Right atrium auricular region (tissue), 2 donors: ENCODE data around the gene TBXT. TPM values are rescaled to one million over a fixed set of nuclear protein-coding genes. Genes with fewer than 3 reads are reported as not detected.

Experiments used
- DNase-seq: peaks from one replicate; pipeline ENCODE4 v3.0.0-alpha.2; 2019; ENCODE audit warnings: low spot score
- H3K27ac ChIP-seq, 2 donors: fragments of 200-600 bp; sonication (generic); 1 replicate in 1 of 2; 2 replicates in 1 of 2; pipeline ENCODE4 v1.5.1; 2016 to 2019
- H3K27me3 ChIP-seq, 2 donors: fragments of 200-600 bp; sonication (generic); one replicate each; pipeline versions ENCODE4 v1.5.1 to v1.6.0; 2017 to 2019
- H3K36me3 ChIP-seq: fragments of 200-600 bp; sonication (generic); one replicate; pipeline ENCODE4 v1.5.1; 2016
- H3K4me1 ChIP-seq, 2 donors: fragments of 200-600 bp; sonication (generic); one replicate each; pipeline versions ENCODE4 v1.5.1 to v1.6.0; 2017 to 2019
- H3K4me3 ChIP-seq, 2 donors: fragments of 200-600 bp; sonication (generic); 1 replicate in 1 of 2; 2 replicates in 1 of 2; pipeline ENCODE4 v1.5.1; 2017 to 2019; ENCODE audit warnings: mild to moderate bottlenecking in 1 of 2, moderate library complexity in 1 of 2
- H3K9me3 ChIP-seq, 2 donors: fragments of 200-600 bp; sonication (generic); one replicate each; pipeline ENCODE4 v1.5.1; 2019
- total RNA-seq, 2 donors: library from RNA; depleted of rRNA; stranded (reverse); fragments of >200 nt; gene quantifications; one replicate each; pipeline ENCODE4 v1.1.0, GENCODE V29; 2016
- TF ChIP-seq, protein P1 (sequence below), 2 donors: fragments of 200-600 bp; sonication (generic); IDR thresholded peaks; one replicate each; pipeline ENCODE4 v1.5.1; 2019; ENCODE audit warnings: antibody characterized with exemption in 2 of 2

TBXT gene
- total RNA-seq, 2 donors from 2014 or later: not detected

DNA sequence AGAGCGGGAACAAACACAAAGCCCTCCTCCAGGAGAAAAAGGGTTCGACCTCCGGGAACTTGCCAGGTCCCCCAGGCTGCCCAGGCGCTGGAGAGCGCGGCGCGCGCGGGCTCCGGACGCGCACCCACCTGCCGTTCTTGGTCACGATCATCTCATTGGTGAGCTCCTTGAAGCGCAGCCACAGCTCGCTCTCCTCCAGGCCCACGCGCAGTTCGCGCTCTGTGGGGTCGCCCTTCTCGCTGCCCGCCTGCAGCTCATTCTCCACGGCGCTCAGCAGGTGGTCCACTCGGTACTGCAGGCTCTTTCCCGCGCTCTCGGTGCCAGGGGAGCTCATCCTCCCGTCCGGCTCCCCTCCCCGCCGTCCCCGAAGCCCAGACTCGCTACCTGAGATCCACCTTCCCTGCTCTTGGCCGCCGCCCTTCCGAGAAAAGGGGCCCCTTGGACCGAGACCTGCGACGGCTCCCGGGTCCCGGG, 356 bp downstream of the TBXT start:
- H3K4me3 ChIP-seq: peak overlapping the region in 1 of 2 donors; percentile 29
- TF ChIP-seq, protein P1, sequence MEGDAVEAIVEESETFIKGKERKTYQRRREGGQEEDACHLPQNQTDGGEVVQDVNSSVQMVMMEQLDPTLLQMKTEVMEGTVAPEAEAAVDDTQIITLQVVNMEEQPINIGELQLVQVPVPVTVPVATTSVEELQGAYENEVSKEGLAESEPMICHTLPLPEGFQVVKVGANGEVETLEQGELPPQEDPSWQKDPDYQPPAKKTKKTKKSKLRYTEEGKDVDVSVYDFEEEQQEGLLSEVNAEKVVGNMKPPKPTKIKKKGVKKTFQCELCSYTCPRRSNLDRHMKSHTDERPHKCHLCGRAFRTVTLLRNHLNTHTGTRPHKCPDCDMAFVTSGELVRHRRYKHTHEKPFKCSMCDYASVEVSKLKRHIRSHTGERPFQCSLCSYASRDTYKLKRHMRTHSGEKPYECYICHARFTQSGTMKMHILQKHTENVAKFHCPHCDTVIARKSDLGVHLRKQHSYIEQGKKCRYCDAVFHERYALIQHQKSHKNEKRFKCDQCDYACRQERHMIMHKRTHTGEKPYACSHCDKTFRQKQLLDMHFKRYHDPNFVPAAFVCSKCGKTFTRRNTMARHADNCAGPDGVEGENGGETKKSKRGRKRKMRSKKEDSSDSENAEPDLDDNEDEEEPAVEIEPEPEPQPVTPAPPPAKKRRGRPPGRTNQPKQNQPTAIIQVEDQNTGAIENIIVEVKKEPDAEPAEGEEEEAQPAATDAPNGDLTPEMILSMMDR (IDR thresholded peaks at IDR 0.05): no peak
- DNase-seq: no peak
- peaks cover 0 to 31% of the 10 kb centered on the region in 2 donors for H3K4me1 ChIP-seq
- peaks cover 20 to 39% of the 10 kb centered on the region in 2 donors for H3K27me3 ChIP-seq
- H3K36me3 ChIP-seq: no peaks in the 10 kb centered on the region
- H3K27ac ChIP-seq: no peak overlapping the region
- H3K9me3 ChIP-seq: no peaks in the 10 kb centered on the region

DNA sequence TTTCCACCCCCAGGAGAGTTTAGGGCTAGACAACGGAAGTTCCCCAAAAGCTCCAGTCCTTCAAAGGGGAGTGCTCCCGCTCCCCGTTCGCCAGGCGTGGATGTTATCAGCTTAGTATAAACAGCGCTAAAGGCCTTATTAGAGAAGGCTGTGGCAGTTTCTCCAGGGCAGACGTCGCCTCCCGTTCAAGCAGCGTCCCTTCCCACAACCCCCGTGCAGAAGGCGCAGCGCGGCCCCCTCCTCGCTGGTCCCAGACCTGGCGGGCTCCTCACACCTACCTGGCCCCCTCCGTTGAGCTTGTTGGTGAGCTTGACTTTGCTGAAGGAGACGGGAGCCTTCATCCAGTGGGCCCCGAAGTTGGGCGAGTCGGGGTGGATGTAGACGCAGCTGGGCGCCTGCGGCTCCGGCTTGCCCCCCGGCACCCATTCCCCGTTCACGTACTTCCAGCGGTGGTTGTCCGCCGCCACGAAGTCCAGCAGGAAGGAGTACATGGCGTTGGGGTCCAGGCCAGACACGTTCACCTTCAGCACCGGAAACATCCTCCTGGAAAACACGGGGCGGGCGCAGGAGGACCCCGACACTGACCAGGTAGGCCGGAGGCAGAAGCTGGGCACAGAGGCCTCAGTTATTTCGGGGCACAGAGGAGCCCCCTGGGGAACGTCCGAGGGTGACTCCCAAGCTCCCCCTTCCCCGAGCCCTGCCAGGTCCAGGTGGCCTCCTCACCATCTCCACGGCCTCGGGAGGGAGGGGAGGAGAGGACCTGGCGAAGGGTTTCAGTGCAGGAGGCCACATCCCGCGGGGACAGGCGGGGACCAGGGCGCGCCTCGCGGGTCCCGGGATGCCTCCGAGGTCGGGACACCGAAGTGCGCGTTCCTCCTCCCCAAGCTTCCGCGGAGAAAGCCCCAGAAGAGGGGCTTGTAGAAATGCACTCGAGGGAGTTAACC, 1.1 kb downstream of the TBXT start:
- DNase-seq: no peak
- TF ChIP-seq, protein P1 (IDR thresholded peaks at IDR 0.05): no peak
- Histone ChIP-seq H3K27ac (no peak overlapping the region), H3K4me3 (no peak overlapping the region), H3K36me3 (no peaks in the 10 kb centered on the region), H3K4me1 (peaks cover 0 to 31% of the 10 kb centered on the region in 2 donors), H3K27me3 (peaks cover 20 to 39% of the 10 kb centered on the region in 2 donors), H3K9me3 (no peaks in the 10 kb centered on the region)

DNA sequence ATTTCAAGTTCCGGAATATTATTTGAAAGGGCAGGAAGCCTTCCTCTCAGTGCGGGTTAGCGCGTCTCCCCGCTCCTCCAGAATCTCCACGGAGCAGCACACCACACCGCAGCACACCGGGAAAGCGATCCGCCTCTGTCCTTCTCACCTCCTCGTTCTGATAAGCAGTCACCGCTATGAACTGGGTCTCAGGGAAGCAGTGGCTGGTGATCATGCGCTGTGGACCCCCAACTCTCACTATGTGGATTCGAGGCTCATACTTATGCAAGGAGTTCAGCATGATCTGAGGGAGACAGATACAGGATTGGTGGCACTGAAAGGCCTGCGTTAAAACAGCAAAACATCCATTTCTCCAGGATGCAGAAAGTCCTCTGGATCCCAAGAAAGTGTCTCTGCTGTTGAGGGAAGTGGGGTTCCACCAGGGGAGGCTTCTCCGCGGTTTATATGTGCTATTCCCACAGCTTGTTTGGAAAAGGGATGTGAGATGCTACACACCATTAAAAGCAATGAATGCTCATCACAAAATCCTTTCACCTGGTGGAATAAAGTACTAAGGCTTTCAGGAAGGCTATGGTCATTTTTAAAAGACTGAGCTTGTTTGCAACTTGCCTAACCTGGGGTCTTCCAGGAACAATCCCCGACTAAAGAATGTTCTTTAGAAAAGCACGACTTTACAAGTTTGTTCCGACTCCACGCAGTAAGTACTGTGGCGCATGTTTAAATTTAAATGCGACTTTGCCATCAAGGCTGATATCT, 1.9 kb downstream of the TBXT start:
- TF ChIP-seq, protein P1 (IDR thresholded peaks at IDR 0.05): no peak
- Histone ChIP-seq H3K9me3 (no peaks in the 10 kb centered on the region), H3K27me3 (peaks cover 20 to 39% of the 10 kb centered on the region in 2 donors), H3K36me3 (no peaks in the 10 kb centered on the region), H3K4me3 (no peak overlapping the region), H3K27ac (no peak overlapping the region), H3K4me1 (peaks cover 0 to 31% of the 10 kb centered on the region in 2 donors)
- no peak for DNase-seq

DNA sequence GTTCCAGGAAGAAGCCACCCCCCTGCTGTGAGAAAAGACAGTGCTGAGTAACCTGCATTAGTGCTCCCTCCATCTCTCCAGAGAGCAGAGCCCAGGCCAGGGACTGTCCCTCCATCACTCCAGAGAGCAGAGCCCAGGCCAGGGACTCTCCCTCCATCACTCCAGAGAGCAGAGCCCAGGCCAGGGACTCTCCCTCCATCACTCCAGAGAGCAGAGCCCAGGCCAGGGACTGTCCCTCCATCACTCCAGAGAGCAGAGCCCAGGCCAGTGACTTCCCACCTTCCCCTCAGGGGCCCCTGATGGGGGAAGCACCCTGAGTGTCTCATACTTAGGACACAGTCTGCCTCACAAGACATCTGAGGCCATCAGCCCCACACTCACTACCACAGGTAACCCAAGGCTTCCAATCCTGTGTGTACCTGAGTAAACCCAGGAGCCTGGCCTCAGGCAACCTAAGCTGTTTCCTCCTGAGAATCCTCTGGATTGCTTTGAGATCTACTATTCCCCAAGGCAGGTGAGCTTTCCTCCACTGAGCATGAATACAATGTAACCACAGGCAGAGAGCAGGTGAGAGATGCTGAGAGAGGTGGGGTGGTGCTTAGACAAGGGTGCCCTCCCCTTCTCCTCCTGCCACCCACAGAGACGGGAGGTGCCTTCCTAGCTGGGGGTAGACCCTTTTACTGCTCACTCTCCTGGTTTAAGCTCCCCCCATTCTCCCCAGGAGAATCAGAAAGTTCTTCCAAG, 4.9 kb downstream of the TBXT start:
- no peak overlapping the region for H3K27ac ChIP-seq
- H3K9me3 ChIP-seq: no peaks in the 10 kb centered on the region
- H3K4me3 ChIP-seq: no peak overlapping the region
- H3K4me1 ChIP-seq: peaks cover 0 to 14% of the 10 kb centered on the region in 2 donors
- peaks cover 10 to 22% of the 10 kb centered on the region in 2 donors for H3K27me3 ChIP-seq
- H3K36me3 ChIP-seq: no peaks in the 10 kb centered on the region
- TF ChIP-seq, protein P1 (IDR thresholded peaks at IDR 0.05): no peak
- no peak for DNase-seq

DNA sequence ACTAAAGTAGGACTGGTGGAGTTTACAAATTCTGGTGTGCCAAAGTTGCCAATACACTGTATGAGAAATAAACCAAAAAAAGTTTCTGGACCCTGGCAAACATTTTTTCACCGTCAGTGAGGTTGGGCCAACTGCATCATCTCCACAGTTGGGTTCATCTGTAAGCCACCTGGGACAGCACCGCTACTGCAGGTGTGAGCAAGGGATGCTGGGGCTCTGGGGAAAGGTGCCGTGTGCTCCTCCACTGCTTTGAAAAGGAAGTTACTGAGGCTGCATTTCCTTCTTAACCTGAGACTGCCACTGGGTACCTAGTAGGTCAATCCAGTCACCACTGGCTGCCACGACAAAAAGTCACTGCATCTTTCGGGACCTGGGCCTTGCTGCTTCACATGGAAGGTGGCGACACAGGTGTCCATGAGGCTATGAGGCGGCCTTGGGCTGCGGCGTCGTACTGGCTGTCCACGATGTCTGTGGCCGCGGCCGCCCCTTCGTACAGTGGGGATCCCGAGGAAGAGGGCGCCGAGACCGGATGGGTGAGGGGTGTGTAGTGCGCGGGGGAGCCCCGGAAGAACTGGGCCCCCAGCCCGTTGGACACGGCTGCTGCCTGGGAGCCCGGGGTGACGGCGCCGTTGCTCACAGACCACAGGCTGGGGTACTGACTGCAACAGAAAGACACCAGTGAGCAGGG, 9.6 kb downstream of the TBXT start:
- Histone ChIP-seq H3K27me3 (no peaks in the 10 kb centered on the region), H3K36me3 (no peaks in the 10 kb centered on the region), H3K9me3 (no peaks in the 10 kb centered on the region), H3K4me1 (no peaks in the 10 kb centered on the region), H3K4me3 (no peak overlapping the region), H3K27ac (no peak overlapping the region)
- DNase-seq: no peak
- TF ChIP-seq, protein P1 (IDR thresholded peaks at IDR 0.05): no peak
